Esophagus muscularis mucosa (tissue), 4 donors: Measurements from ENCODE around the gene ZBTB38. TPM values are rescaled to one million over a fixed set of nuclear protein-coding genes. Genes with fewer than 3 reads are reported as not detected.

Source experiments
- DNase-seq: peaks from one replicate; pipeline ENCODE4 v3.0.0-alpha.2; 2017; ENCODE audit errors: extremely low spot score
- H3K27ac ChIP-seq, 4 donors: fragments of 200-600 bp; sonication (generic); replicated peaks in 1 of 4; 1 replicate in 3 of 4; 2 replicates in 1 of 4; pipeline ENCODE4 v1.5.1; 2016 to 2019; ENCODE audit warnings: mild to moderate bottlenecking in 1 of 4
- H3K27me3 ChIP-seq, 4 donors: fragments of 200-600 bp; sonication (generic); one replicate each; pipeline versions ENCODE4 v1.5.1 to v1.6.0; 2016 to 2019
- H3K36me3 ChIP-seq, 4 donors: fragments of 200-600 bp; sonication (generic); one replicate each; pipeline ENCODE4 v1.5.1; 2016 to 2019
- H3K4me1 ChIP-seq, 4 donors: fragments of 200-600 bp; sonication (generic); one replicate each; pipeline ENCODE4 v1.5.1; 2016 to 2019
- H3K4me3 ChIP-seq, 4 donors: fragments of 200-600 bp; sonication (generic); 1 replicate in 2 of 4; 2 replicates in 2 of 4; pipeline ENCODE4 v1.5.1; 2016 to 2019; ENCODE audit warnings: mild to moderate bottlenecking in 4 of 4, moderate library complexity in 1 of 4
- H3K9me3 ChIP-seq, 4 donors: fragments of 200-600 bp; sonication (generic); 1 replicate in 3 of 4; 2 replicates in 1 of 4; pipeline ENCODE4 v1.5.1; 2016 to 2019
- CTCF ChIP-seq, 3 experiments: fragments of 200-600 bp in 2 of 3; fragments of 450-650 bp in 1 of 3; sonication (generic) in 2 of 3; IDR thresholded peaks; one replicate each; pipeline ENCODE4 v1.5.1; 2017 to 2019; ENCODE audit warnings: antibody characterized with exemption in 3 of 3, mild to moderate bottlenecking in 2 of 3, moderate library complexity in 1 of 3
- EP300 ChIP-seq: sonication (generic); formaldehyde crosslinking; IDR thresholded peaks from one replicate; pipeline ENCODE4 v1.6.1; 2017; ENCODE audit warnings: antibody characterized with exemption
- POLR2A ChIP-seq: fragments of 450-650 bp; IDR thresholded peaks from one replicate; pipeline ENCODE4 v1.6.1; 2017; ENCODE audit warnings: antibody characterized with exemption, moderate library complexity, mild to moderate bottlenecking, low read depth
- POLR2AphosphoS5 ChIP-seq, 2 donors: sonication (generic); formaldehyde crosslinking; IDR thresholded peaks; one replicate each; pipeline ENCODE4 v1.6.1; 2017; ENCODE audit warnings: antibody characterized with exemption in 2 of 2
- WGBS: methylation state at CpG from one replicate; pipeline ENCODE4 v1.1.5; 2018; 5-methylcytosine and 5-hydroxymethylcytosine counted together
- intact Hi-C: fragments of 100-400 bp; cut with DNase I; formaldehyde crosslinking; loops from one replicate; pipeline ENCODE4 v1.15.1; 2023
- total RNA-seq, 4 donors: library from RNA; depleted of rRNA; stranded (reverse); fragments of >200 nt; gene quantifications; one replicate each; pipeline versions ENCODE4 v1.1.0 to v1.2.1, GENCODE V29; 2016

Gene ZBTB38
- total RNA-seq, 4 donors from 2014 or later: 163 to 250 (median 203) TPM

- Histone ChIP-seq H3K4me1 (peaks cover 4 to 19% (median 11%) of the 10 kb centered on the region in 4 donors), H3K27me3 (no peaks in the 10 kb centered on the region), H3K36me3 (no peaks in the 10 kb centered on the region), H3K4me3 (no peak overlapping the region), H3K9me3 (no peaks in the 10 kb centered on the region), H3K27ac (no peak overlapping the region)
- DNase-seq: no peak
- WGBS: 100% methylated on average over 2 of the region's 3 CpGs
- TF ChIP-seq POLR2A (no peak), CTCF (IDR thresholded peaks at IDR 0.05) (no peak)
- intact Hi-C loops: no loop called here
Observed at GRCh38 chr3:141330235-141330634, 38.1 kb upstream of the ZBTB38 start.

- 97% methylated on average over 3 of the region's 3 CpGs for WGBS
- H3K4me3 ChIP-seq: no peak overlapping the region
- H3K27me3 ChIP-seq: no peaks in the 10 kb centered on the region
- intact Hi-C loops: no loop called here
- DNase-seq: no peak
- H3K9me3 ChIP-seq: no peaks in the 10 kb centered on the region
- peaks cover 4 to 19% (median 11%) of the 10 kb centered on the region in 4 donors for H3K4me1 ChIP-seq
- no peak overlapping the region for H3K27ac ChIP-seq
- TF ChIP-seq POLR2A (no peak), POLR2AphosphoS5 (IDR thresholded peaks at IDR 0.05) (no peak), EP300 (no peak), CTCF (IDR thresholded peaks at IDR 0.05) (no peak)
- H3K36me3 ChIP-seq: no peaks in the 10 kb centered on the region
Observed at GRCh38 chr3:141330718-141331376, 37.5 kb upstream of the ZBTB38 start.

GRCh38 chr3:141331377-141332318 lies 36.7 kb upstream of the ZBTB38 start:
- Histone ChIP-seq H3K4me3 (no peak overlapping the region), H3K27ac (peak overlapping the region in 3 of 4 donors; percentile 3 to 9 (median 7)), H3K9me3 (no peaks in the 10 kb centered on the region), H3K4me1 (peaks cover 4 to 19% (median 11%) of the 10 kb centered on the region in 4 donors), H3K36me3 (no peaks in the 10 kb centered on the region), H3K27me3 (no peaks in the 10 kb centered on the region)
- DNase-seq: no peak
- intact Hi-C loops: no loop called here
- TF ChIP-seq CTCF (IDR thresholded peaks at IDR 0.05) (no peak), POLR2AphosphoS5 (IDR thresholded peaks at IDR 0.05) (peak; percentile 47 to 60)
- 46% methylated on average over 7 of the region's 9 CpGs for WGBS

GRCh38 chr3:141332416-141332815 lies 35.9 kb upstream of the ZBTB38 start:
- intact Hi-C loops: no loop called here
- H3K4me1 ChIP-seq: peaks cover 4 to 19% (median 11%) of the 10 kb centered on the region in 4 donors
- DNase-seq: no peak
- no peaks in the 10 kb centered on the region for H3K36me3 ChIP-seq
- peak overlapping the region in 3 of 4 donors; percentile 3 to 9 (median 7) for H3K27ac ChIP-seq
- WGBS: 92% methylated on average over 5 of the region's 5 CpGs
- no peak for TF ChIP-seq POLR2A
- no peak for TF ChIP-seq CTCF (IDR thresholded peaks at IDR 0.05)
- TF ChIP-seq EP300: no peak
- no peaks in the 10 kb centered on the region for H3K9me3 ChIP-seq
- H3K27me3 ChIP-seq: no peaks in the 10 kb centered on the region
- H3K4me3 ChIP-seq: no peak overlapping the region
